ENCODE data around the gene EEFSEC.

GRCh38 chr3:128128251-128128650, 25.0 kb upstream of the EEFSEC start:
- no peak for TF ChIP-seq CTCF (conservative IDR thresholded peaks at IDR 0.05; ENCODE audit: low read length)
- no peak for TF ChIP-seq EZH2phosphoT487 (IDR thresholded peaks at IDR 0.05; ENCODE audit: borderline replicate concordance, low read depth, low read length)

Data from OCI-LY7 (cell line).